H9 (cell line): Measurements from ENCODE around the gene NFATC1. TPM values are rescaled to one million over a fixed set of nuclear protein-coding genes. Genes with fewer than 3 reads are reported as not detected.

ENCODE experiments used
- DNase-seq: peaks from one replicate; pipeline ENCODE4 v3.0.0-alpha.2; 2017
- H2AFZ ChIP-seq: one replicate; pipeline ENCODE4 v1.6.1; 2013; ENCODE audit warnings: mild to moderate bottlenecking, low read length, control low read depth, moderate library complexity
- H2AK5ac ChIP-seq: 2 replicates; pipeline ENCODE4 v1.6.1; 2013; ENCODE audit warnings: low read length, control low read depth, mixed read lengths; ENCODE audit not compliant: insufficient read length
- H2BK120ac ChIP-seq: one replicate; pipeline ENCODE4 v1.6.1; 2013; ENCODE audit warnings: low read depth, mild to moderate bottlenecking, low read length, control low read depth, inconsistent platforms; ENCODE audit not compliant: poor library complexity, severe bottlenecking
- H2BK12ac ChIP-seq: 2 replicates; pipeline ENCODE4 v1.6.1; 2013; ENCODE audit warnings: low read length, control low read depth, mixed read lengths, low read depth; ENCODE audit not compliant: insufficient read length
- H2BK15ac ChIP-seq: 2 replicates; pipeline ENCODE4 v1.6.1; 2013; ENCODE audit warnings: low read depth, low read length, control low read depth
- H2BK20ac ChIP-seq: one replicate; pipeline ENCODE4 v1.6.1; 2013; ENCODE audit warnings: low read depth, mild to moderate bottlenecking, low read length, control low read depth, inconsistent platforms; ENCODE audit not compliant: poor library complexity, severe bottlenecking
- H2BK5ac ChIP-seq: 2 replicates; pipeline ENCODE4 v1.6.1; 2013; ENCODE audit warnings: low read length, control low read depth, mixed read lengths; ENCODE audit not compliant: insufficient read length
- H3K14ac ChIP-seq: 2 replicates; pipeline ENCODE4 v1.6.1; 2013; ENCODE audit warnings: low read length, control low read depth; ENCODE audit not compliant: insufficient read depth
- H3K18ac ChIP-seq: 2 replicates; pipeline ENCODE4 v1.6.1; 2013; ENCODE audit warnings: low read depth, mild to moderate bottlenecking, mixed read lengths, low read length, control low read depth; ENCODE audit not compliant: insufficient read length
- H3K23ac ChIP-seq: 2 replicates; pipeline ENCODE4 v1.6.1; 2013; ENCODE audit warnings: low read length, control low read depth, mixed read lengths, low read depth; ENCODE audit not compliant: insufficient read length
- H3K23me2 ChIP-seq: 2 replicates; pipeline ENCODE4 v1.6.1; 2013; ENCODE audit warnings: low read depth, mild to moderate bottlenecking, mixed read lengths, low read length, control low read depth; ENCODE audit not compliant: insufficient read length, poor library complexity, severe bottlenecking
- H3K27ac ChIP-seq: 2 replicates; pipeline ENCODE4 v1.5.1; 2013; ENCODE audit warnings: low read length, control low read depth, mixed read lengths, low read depth; ENCODE audit not compliant: insufficient read length
- H3K27me3 ChIP-seq: 2 replicates; pipeline ENCODE4 v1.6.1; 2013; ENCODE audit warnings: low read length, control low read depth, inconsistent platforms; ENCODE audit not compliant: insufficient read depth
- H3K4ac ChIP-seq: 2 replicates; pipeline ENCODE4 v1.6.1; 2013; ENCODE audit warnings: low read depth, mild to moderate bottlenecking, control low read depth, inconsistent platforms, low read length, moderate library complexity
- H3K4me1 ChIP-seq: 2 replicates; pipeline ENCODE4 v1.6.1; 2013; ENCODE audit warnings: low read length, control low read depth, inconsistent platforms; ENCODE audit not compliant: insufficient read depth
- H3K4me2 ChIP-seq: 2 replicates; pipeline ENCODE4 v1.6.1; 2013; ENCODE audit warnings: low read length, control low read depth, mixed read lengths; ENCODE audit not compliant: insufficient read length, insufficient read depth
- H3K56ac ChIP-seq: 2 replicates; pipeline ENCODE4 v1.6.1; 2013; ENCODE audit warnings: low read depth, mild to moderate bottlenecking, mixed read lengths, low read length, control low read depth; ENCODE audit not compliant: insufficient read length
- H3K79me1 ChIP-seq: 2 replicates; pipeline ENCODE4 v1.6.1; 2013; ENCODE audit warnings: low read depth, mild to moderate bottlenecking, moderate library complexity, low read length, control low read depth, inconsistent platforms; ENCODE audit not compliant: insufficient read depth, poor library complexity, severe bottlenecking
- H3K79me2 ChIP-seq: 2 replicates; pipeline ENCODE4 v1.6.1; 2013; ENCODE audit warnings: low read length, control low read depth, inconsistent platforms; ENCODE audit not compliant: insufficient read depth
- H3K9ac ChIP-seq: 2 replicates; pipeline ENCODE4 v1.6.1; 2013; ENCODE audit warnings: low read length, control low read depth, mixed read lengths; ENCODE audit not compliant: insufficient read length; ENCODE audit errors: extremely low read depth
- H3K9me3 ChIP-seq: one replicate; pipeline ENCODE4 v1.6.1; 2013; ENCODE audit warnings: low read depth, low read length, inconsistent platforms; ENCODE audit not compliant: control insufficient read depth
- H3T11ph ChIP-seq: one replicate; pipeline ENCODE4 v1.6.1; 2013; ENCODE audit warnings: mild to moderate bottlenecking, low read length, control low read depth, inconsistent platforms
- H4K20me1 ChIP-seq: one replicate; pipeline ENCODE4 v1.6.1; 2013; ENCODE audit not compliant: control insufficient read depth, insufficient read length, insufficient read depth
- H4K5ac ChIP-seq: 2 replicates; pipeline ENCODE4 v1.6.1; 2013; ENCODE audit warnings: low read depth, mild to moderate bottlenecking, mixed read lengths, low read length, control low read depth; ENCODE audit not compliant: insufficient read length
- H4K8ac ChIP-seq: replicated peaks from 2 replicates; pipeline ENCODE4 v1.6.1; 2013; ENCODE audit warnings: low read length, control low read depth, mixed read lengths, low read depth; ENCODE audit not compliant: insufficient read length
- H4K91ac ChIP-seq: 2 replicates; pipeline ENCODE4 v1.6.1; 2013; ENCODE audit warnings: low read depth, mild to moderate bottlenecking, moderate library complexity, mixed read lengths, low read length, control low read depth; ENCODE audit not compliant: insufficient read length
- H3K27ac Mint-ChIP-seq, 3 experiments: 2 replicates in 2 of 3; 3 replicates in 1 of 3; pipeline ENCODE4 v1.8.0; 2020 to 2021; ENCODE audit warnings: mixed read lengths in 3 of 3, mild to moderate bottlenecking in 1 of 3, moderate library complexity in 1 of 3
- H3K27me3 Mint-ChIP-seq: 2 replicates; pipeline ENCODE4 v1.8.0; 2021; ENCODE audit warnings: low read depth, mild to moderate bottlenecking, moderate library complexity, mixed read lengths
- H3K36me3 Mint-ChIP-seq, 3 experiments: 2 replicates in 2 of 3; 3 replicates in 1 of 3; pipeline ENCODE4 v1.8.0; 2020 to 2021; ENCODE audit warnings: low read depth in 3 of 3, mixed read lengths in 3 of 3; ENCODE audit not compliant: insufficient read depth in 1 of 3
- H3K4me1 Mint-ChIP-seq, 2 experiments: 2 replicates each; pipeline ENCODE4 v1.8.0; 2020; ENCODE audit warnings: mixed read lengths in 2 of 2
- H3K4me3 Mint-ChIP-seq, 2 experiments: 2 replicates in 1 of 2; 3 replicates in 1 of 2; pipeline ENCODE4 v1.8.0; 2020 to 2021; ENCODE audit warnings: mild to moderate bottlenecking in 2 of 2, mixed read lengths in 2 of 2, moderate library complexity in 1 of 2
- H3K9me3 Mint-ChIP-seq, 2 experiments: 2 replicates in 1 of 2; 3 replicates in 1 of 2; pipeline ENCODE4 v1.8.0; 2020; ENCODE audit warnings: mild to moderate bottlenecking in 2 of 2, mixed read lengths in 2 of 2, moderate library complexity in 1 of 2
- WGBS: extraction: QIAGEN DNeasy Blood & Tissue Kit; methylation state at CpG from one replicate; pipeline ENCODE4 v1.1.7; 2013; ENCODE audit warnings: missing lambda C conversion rate, low lambda C conversion rate, mixed read lengths; ENCODE audit not compliant: insufficient read length; ENCODE audit errors: extremely low coverage; 5-methylcytosine and 5-hydroxymethylcytosine counted together
- total RNA-seq: library from RNA; stranded (reverse); gene quantifications from 2 replicates; pipeline ENCODE4 v1.2.1, GENCODE V29; 2021
- TF ChIP-seq, protein P1 (sequence below): fragments of 200-600 bp; sonication (generic); conservative IDR thresholded peaks from 3 replicates; pipeline ENCODE4 v1.8.0; 2021; ENCODE audit warnings: antibody characterized with exemption, mild to moderate bottlenecking

Gene NFATC1
- total RNA-seq, 1 experiment from 2014 or later = 5.5 TPM

DNA sequence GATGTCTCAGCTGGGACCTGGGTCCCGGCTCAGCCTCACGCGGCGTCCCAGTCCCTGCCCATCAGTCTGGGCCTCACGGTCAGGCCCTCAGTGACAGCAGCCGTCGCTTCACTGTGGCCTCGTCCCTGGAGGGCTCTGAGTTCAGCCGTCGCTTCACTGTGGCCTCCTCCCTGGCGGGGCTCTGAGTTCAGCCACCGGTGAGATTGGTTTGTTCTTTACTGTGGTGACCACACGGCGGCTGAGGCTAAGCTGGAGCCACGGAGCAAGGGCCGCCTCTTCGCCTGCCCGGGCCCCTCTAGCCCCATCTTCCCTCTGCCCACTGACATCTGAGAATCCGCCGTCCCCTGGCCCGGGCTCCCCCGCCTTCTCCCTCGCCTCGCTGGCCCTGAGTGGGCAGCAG lies 51.2 kb downstream of the NFATC1 start:
- H3K18ac ChIP-seq = no peak overlapping the region
- no peak for DNase-seq
- no peak overlapping the region for H4K5ac ChIP-seq
- H3K27ac ChIP-seq = no peak overlapping the region
- H3K56ac ChIP-seq = no peak overlapping the region
- no peak overlapping the region; the same call in 1 of the 2 replicates for H3K14ac ChIP-seq
- H3K4me1 ChIP-seq = no peaks in the 10 kb centered on the region
- Mint-ChIP-seq H3K36me3 (no peaks in the 10 kb centered on the region), H3K27ac (no peak overlapping the region; a peak in 1 of 7 replicates), H3K9me3 (no peaks in the 10 kb centered on the region), H3K4me3 (no peak overlapping the region), H3K27me3 (no peaks in the 10 kb centered on the region), H3K4me1 (peaks cover 9 to 15% of the 10 kb centered on the region in 2 experiments)
- H3K27me3 ChIP-seq = no peaks in the 10 kb centered on the region
- no peak overlapping the region for H2BK5ac ChIP-seq
- no peak overlapping the region for H2BK12ac ChIP-seq
- H2AFZ ChIP-seq = no peak overlapping the region
- no peak overlapping the region for H2BK15ac ChIP-seq
- no peak overlapping the region for H3K4ac ChIP-seq
- no peak overlapping the region for H4K8ac ChIP-seq
- no peak overlapping the region for H2BK20ac ChIP-seq
- H3K23ac ChIP-seq = no peak overlapping the region
- no peaks in the 10 kb centered on the region for H3K23me2 ChIP-seq
- H4K20me1 ChIP-seq = peaks cover 2% of the 10 kb centered on the region
- no peaks in the 10 kb centered on the region for H3K79me1 ChIP-seq
- no peak overlapping the region for H3K9ac ChIP-seq
- H2AK5ac ChIP-seq = no peak overlapping the region
- TF ChIP-seq, protein P1, sequence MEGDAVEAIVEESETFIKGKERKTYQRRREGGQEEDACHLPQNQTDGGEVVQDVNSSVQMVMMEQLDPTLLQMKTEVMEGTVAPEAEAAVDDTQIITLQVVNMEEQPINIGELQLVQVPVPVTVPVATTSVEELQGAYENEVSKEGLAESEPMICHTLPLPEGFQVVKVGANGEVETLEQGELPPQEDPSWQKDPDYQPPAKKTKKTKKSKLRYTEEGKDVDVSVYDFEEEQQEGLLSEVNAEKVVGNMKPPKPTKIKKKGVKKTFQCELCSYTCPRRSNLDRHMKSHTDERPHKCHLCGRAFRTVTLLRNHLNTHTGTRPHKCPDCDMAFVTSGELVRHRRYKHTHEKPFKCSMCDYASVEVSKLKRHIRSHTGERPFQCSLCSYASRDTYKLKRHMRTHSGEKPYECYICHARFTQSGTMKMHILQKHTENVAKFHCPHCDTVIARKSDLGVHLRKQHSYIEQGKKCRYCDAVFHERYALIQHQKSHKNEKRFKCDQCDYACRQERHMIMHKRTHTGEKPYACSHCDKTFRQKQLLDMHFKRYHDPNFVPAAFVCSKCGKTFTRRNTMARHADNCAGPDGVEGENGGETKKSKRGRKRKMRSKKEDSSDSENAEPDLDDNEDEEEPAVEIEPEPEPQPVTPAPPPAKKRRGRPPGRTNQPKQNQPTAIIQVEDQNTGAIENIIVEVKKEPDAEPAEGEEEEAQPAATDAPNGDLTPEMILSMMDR = no peak
- no peaks in the 10 kb centered on the region for H3K9me3 ChIP-seq
- H3T11ph ChIP-seq = no peak overlapping the region
- no CpG with 5 or more reads among the region's 24 CpGs for WGBS
- no peak overlapping the region for H2BK120ac ChIP-seq
- H3K4me2 ChIP-seq = no peak overlapping the region
- H4K91ac ChIP-seq = no peak overlapping the region
- H3K79me2 ChIP-seq = no peaks in the 10 kb centered on the region
